ENCODE results near the gene S100A13. TPM values are rescaled to one million over a fixed set of nuclear protein-coding genes. Genes with fewer than 3 reads are reported as not detected.
A peak's percentile ranks its signal among the peaks of the same experiment; 100 is the strongest.

Gene S100A13
- total RNA-seq, 4 donors from 2014 or later = 219 to 545 (median 343) TPM

- TF ChIP-seq POLR2A (IDR thresholded peaks at IDR 0.05) (peak; percentile 2 to 72), CTCF (IDR thresholded peaks at IDR 0.05) (peak in 1 of 6 experiments; percentile 21)
- H3K27me3 ChIP-seq = no peaks in the 10 kb centered on the region
- H3K4me3 ChIP-seq (replicated peaks in 1 of 3) = peak within 1 kb of the TSS; percentile 56 to 77 (median 59)
- intact Hi-C loops (cut with DNase I) = no loop called here
- DNase-seq = peak; percentile 93
- H3K4me1 ChIP-seq = peaks cover 8 to 16% of the 10 kb centered on the region in 2 donors
- peak within 1 kb of the TSS; percentile 95 to 97 (median 96) for H3K27ac ChIP-seq
- H3K36me3 ChIP-seq = peaks cover 28 to 31% of the 10 kb centered on the region in 2 donors
- H3K9me3 ChIP-seq = no peaks in the 10 kb centered on the region
- WGBS, 2 donors = 5% methylated on average over 27 to 31 of the region's 53 CpGs
These were observed 31.3 kb upstream of the S100A13 start, which contains the start of gene SNAPIN for GRCh38 chr1:153658400-153659174. SNAPIN (plus strand) TSS chr1:153658703; CDS start chr1:153658744, 41 bp downstream.

GRCh38 chr1:153655333-153655732, 28.0 kb upstream of the S100A13 start:
- 87 to 90% methylated on average over 3 of the region's 3 CpGs for WGBS, 2 donors
- H3K4me3 ChIP-seq (replicated peaks in 1 of 3) = no peak overlapping the region
- H3K27ac ChIP-seq = no peak overlapping the region
- H3K9me3 ChIP-seq = no peaks in the 10 kb centered on the region
- H3K36me3 ChIP-seq = no peaks in the 10 kb centered on the region
- H3K27me3 ChIP-seq = no peaks in the 10 kb centered on the region
- TF ChIP-seq POLR2A (IDR thresholded peaks at IDR 0.05) (no peak), CTCF (IDR thresholded peaks at IDR 0.05) (no peak)
- DNase-seq = no peak
- H3K4me1 ChIP-seq = peaks cover 8 to 27% of the 10 kb centered on the region in 2 donors
- intact Hi-C loops (cut with DNase I) = no loop called here

- DNase-seq = peak; percentile 46 to 66
- Histone ChIP-seq H3K27ac (peak overlapping the region; percentile 1 to 55 (median 51)), H3K36me3 (no peaks in the 10 kb centered on the region), H3K4me1 (peaks cover 9 to 31% of the 10 kb centered on the region in 2 donors), H3K4me3 (replicated peaks in 1 of 3) (no peak overlapping the region), H3K9me3 (no peaks in the 10 kb centered on the region), H3K27me3 (no peaks in the 10 kb centered on the region)
- WGBS, 2 donors = 74 to 80% methylated on average over 3 of the region's 3 CpGs
- TF ChIP-seq POLR2A (IDR thresholded peaks at IDR 0.05) (no peak), CTCF (IDR thresholded peaks at IDR 0.05) (no peak)
- intact Hi-C loops (cut with DNase I) = no loop called here
These were observed 25.6 kb upstream of the S100A13 start for GRCh38 chr1:153652805-153653500.

- no peak overlapping the region for H3K27ac ChIP-seq
- no peak overlapping the region for H3K4me3 ChIP-seq (replicated peaks in 1 of 3)
- intact Hi-C loops (cut with DNase I) = no loop called here
- no peak for DNase-seq
- no peaks in the 10 kb centered on the region for H3K36me3 ChIP-seq
- H3K4me1 ChIP-seq = peaks cover 17 to 41% of the 10 kb centered on the region in 2 donors
- TF ChIP-seq CTCF (IDR thresholded peaks at IDR 0.05) (no peak), POLR2A (IDR thresholded peaks at IDR 0.05) (no peak)
- 84 to 91% methylated on average over 1 of the region's 1 CpG for WGBS, 2 donors
- H3K27me3 ChIP-seq = no peaks in the 10 kb centered on the region
- no peaks in the 10 kb centered on the region for H3K9me3 ChIP-seq
These were observed 24.5 kb upstream of the S100A13 start for GRCh38 chr1:153651771-153652170.

GRCh38 chr1:153649863-153650235, 22.5 kb upstream of the S100A13 start:
- intact Hi-C loops (cut with DNase I) = no loop called here
- Histone ChIP-seq H3K9me3 (no peaks in the 10 kb centered on the region), H3K27me3 (no peaks in the 10 kb centered on the region)

More at GRCh38 chr1:153649863-153650235, 22.5 kb upstream of the S100A13 start:
- no peak for TF ChIP-seq CTCF (IDR thresholded peaks at IDR 0.05)
- no peak for TF ChIP-seq POLR2A (IDR thresholded peaks at IDR 0.05)
- Histone ChIP-seq H3K4me3 (replicated peaks in 1 of 3) (no peak overlapping the region), H3K36me3 (peaks cover 11 to 12% of the 10 kb centered on the region in 2 donors), H3K4me1 (peaks cover 21 to 46% of the 10 kb centered on the region in 2 donors), H3K27ac (peak overlapping the region in 2 of 3 donors; percentile 46 to 64)
- DNase-seq = peak; percentile 42 to 77
- 70 to 87% methylated on average over 2 of the region's 2 CpGs for WGBS, 2 donors

Measured in thyroid gland (tissue), 4 donors.